Keratinocyte (primary cell): ENCODE results near the gene PRKD2. TPM values are rescaled to one million over a fixed set of nuclear protein-coding genes. Genes with fewer than 3 reads are reported as not detected.

Source experiments
- DNase-seq: peaks from one replicate; pipeline ENCODE4 v3.0.0-alpha.2; 2011; ENCODE audit warnings: low read depth, missing footprints, low spot score
- FAIRE-seq: peaks from 2 replicates; lab custom pipeline; 2011; peaks lifted over from hg19 to GRCh38; lab: Jason Lieb, UNC
- H2AFZ ChIP-seq: 2 replicates; pipeline ENCODE4 v1.6.0; 2012; ENCODE audit warnings: low read length, control low read depth, inconsistent platforms; ENCODE audit not compliant: control insufficient read depth
- H3K27ac ChIP-seq: 2 replicates; pipeline ENCODE4 v1.5.1; 2011; ENCODE audit warnings: low read length; ENCODE audit not compliant: control insufficient read depth, insufficient read depth
- H3K27me3 ChIP-seq: 3 replicates; pipeline ENCODE4 v1.6.0; 2011; ENCODE audit warnings: low read length; ENCODE audit not compliant: control insufficient read depth, insufficient read depth; ENCODE audit errors: extremely low read depth
- H3K36me3 ChIP-seq, 2 experiments: 2 replicates in 1 of 2; 3 replicates in 1 of 2; pipeline ENCODE4 v1.5.1; 2011; ENCODE audit warnings: low read length in 2 of 2, mild to moderate bottlenecking in 1 of 2; ENCODE audit not compliant: control insufficient read depth in 2 of 2, insufficient read depth in 2 of 2; ENCODE audit errors: extremely low read depth in 1 of 2
- H3K4me1 ChIP-seq: 3 replicates; pipeline ENCODE4 v1.5.1; 2011; ENCODE audit warnings: low read length; ENCODE audit not compliant: control insufficient read depth, insufficient read depth; ENCODE audit errors: extremely low read depth
- H3K4me2 ChIP-seq: 3 replicates; pipeline ENCODE4 v1.6.0; 2011; ENCODE audit warnings: low read depth, low read length; ENCODE audit not compliant: control insufficient read depth, insufficient read depth; ENCODE audit errors: extremely low read depth
- H3K4me3 ChIP-seq, 3 experiments: fragments of 200-600 bp in 1 of 3; sonication (generic) in 1 of 3; 2 replicates in 2 of 3; 3 replicates in 1 of 3; pipeline ENCODE4 v1.5.1; 2011 to 2016; ENCODE audit warnings: low read length in 3 of 3, mild to moderate bottlenecking in 3 of 3, control low read depth in 2 of 3, inconsistent platforms in 1 of 3, low read depth in 1 of 3, mixed read lengths in 1 of 3, mixed run types in 1 of 3, moderate library complexity in 1 of 3; ENCODE audit not compliant: control insufficient read depth in 2 of 3, insufficient read depth in 2 of 3; ENCODE audit errors: extremely low read depth in 1 of 3
- H3K79me2 ChIP-seq: 2 replicates; pipeline ENCODE4 v1.6.0; 2012; ENCODE audit warnings: low read length; ENCODE audit not compliant: control insufficient read depth, insufficient read depth
- H3K9ac ChIP-seq: 3 replicates; pipeline ENCODE4 v1.6.0; 2011; ENCODE audit warnings: low read length; ENCODE audit not compliant: control insufficient read depth, insufficient read depth; ENCODE audit errors: extremely low read depth
- H3K9me1 ChIP-seq: 3 replicates; pipeline ENCODE4 v1.6.0; 2011; ENCODE audit warnings: low read length; ENCODE audit not compliant: control insufficient read depth, insufficient read depth; ENCODE audit errors: extremely low read depth
- H3K9me3 ChIP-seq: 2 replicates; pipeline ENCODE4 v1.5.1; 2012; ENCODE audit warnings: low read depth, low read length; ENCODE audit not compliant: control insufficient read depth
- H4K20me1 ChIP-seq: 3 replicates; pipeline ENCODE4 v1.6.0; 2011; ENCODE audit warnings: low read length; ENCODE audit not compliant: control insufficient read depth, insufficient read depth; ENCODE audit errors: extremely low read depth
- EZH2 ChIP-seq: IDR thresholded peaks from one replicate; pipeline ENCODE4 v1.6.1; 2012; ENCODE audit warnings: inconsistent platforms, mild to moderate bottlenecking, low read length, moderate library complexity
- dilution Hi-C: fragments of 300-500 bp; cut with MboI; formaldehyde crosslinking; loops from one replicate; pipeline ENCODE4 v1.7.0; 2020; ENCODE audit warnings: low sequenced_read_pairs; ENCODE audit not compliant: extremely low pct_ligation_motif_present
- polyA plus RNA-seq, 5 experiments: library from polyadenylated mRNA; depleted of rRNA in 3 of 5; stranded (reverse) in 3 of 5; stranded (forward) in 1 of 5; unstranded in 1 of 5; fragments of >200 nt; gene quantifications; 1 replicate in 1 of 5; 2 replicates in 3 of 5; 3 replicates in 1 of 5; pipeline versions ENCODE4 v1.2.1 to v1.2.3, GENCODE V29; 2011 to 2012; ENCODE audit warnings: missing spikeins in 2 of 5, low read depth in 1 of 5, low replicate concordance in 1 of 5
- small RNA-seq, 3 experiments: library from RNA; depleted of rRNA; stranded (forward); fragments of <200 nt; gene quantifications; one replicate each; pipeline ENCODE3, GENCODE V24; 2012; ENCODE audit warnings: low read depth in 3 of 3, low replicate concordance in 1 of 3; ENCODE audit not compliant: insufficient read length in 3 of 3
- TF ChIP-seq, protein P1 (sequence below), 3 experiments: IDR thresholded peaks in 1 of 3; conservative IDR thresholded peaks in 1 of 3; optimal IDR thresholded peaks in 1 of 3; 2 replicates in 2 of 3; 3 replicates in 1 of 3; pipeline versions ENCODE3 to v1.5.1; 2011; ENCODE audit warnings: low read length in 3 of 3, mild to moderate bottlenecking in 3 of 3, moderate library complexity in 2 of 3, control low read depth in 1 of 3, inconsistent platforms in 1 of 3; ENCODE audit not compliant: insufficient read depth in 2 of 3; ENCODE audit errors: extremely low read depth in 1 of 3

Gene PRKD2
- polyA plus RNA-seq, 1 donor (not counting 4 experiments of a cell fraction or from before 2014, with no cell fraction given) = 9.9 TPM

GRCh38 chr19:46625731-46626130 is 91.2 kb downstream of the PRKD2 start:
- H3K9ac ChIP-seq = no peak overlapping the region

DNA sequence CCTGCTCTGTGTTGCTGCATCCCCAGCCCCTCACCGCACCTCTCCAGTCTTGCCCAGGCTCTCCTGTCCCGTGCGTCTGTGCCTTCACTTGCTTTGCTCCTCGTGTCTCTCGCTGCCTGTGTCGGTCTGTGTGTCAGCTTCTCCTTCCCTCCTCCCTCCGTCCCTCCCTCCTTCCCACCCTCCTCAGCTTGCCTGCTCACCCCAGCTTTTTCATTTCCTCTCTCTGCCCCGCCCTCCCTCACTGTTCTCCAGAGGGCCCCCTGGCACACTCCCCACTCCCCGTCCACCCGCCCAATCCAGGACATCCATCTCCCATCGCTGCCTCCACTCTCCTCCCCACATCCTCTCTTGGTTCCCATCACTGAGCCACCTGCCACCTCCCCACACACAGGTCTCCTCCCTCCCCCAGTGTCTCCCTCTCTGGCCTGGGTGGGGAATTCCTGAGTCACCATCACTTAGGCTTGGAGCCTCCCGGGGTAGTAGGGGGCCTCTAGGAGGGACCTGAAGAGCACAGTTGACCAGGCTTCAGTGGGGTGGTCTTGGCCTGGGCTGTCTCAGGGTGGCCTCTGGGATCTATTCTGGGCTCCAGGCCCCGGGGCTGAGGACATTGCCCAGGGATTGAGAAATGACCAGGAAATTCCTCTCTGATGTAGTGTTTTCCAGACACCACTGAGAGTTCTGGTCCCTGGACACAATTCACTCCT is 91.8 kb downstream of the PRKD2 start, which contains the start of gene PTGIR:
TSS of gene PTGIR (minus strand) at position 132 of the 704 bp plus-strand sequence. CDS start 864 bp downstream, outside the sequence.
- no peaks in the 10 kb centered on the region for H3K9me3 ChIP-seq
- H2AFZ ChIP-seq = no peak within 1 kb of the TSS
- dilution Hi-C loops = no loop called here
- no peak within 1 kb of the TSS for H3K4me2 ChIP-seq
- no peaks in the 10 kb centered on the region for H3K9me1 ChIP-seq
- no peak for DNase-seq
- H3K4me3 ChIP-seq = no peak within 1 kb of the TSS
- no peaks in the 10 kb centered on the region for H3K79me2 ChIP-seq
- TF ChIP-seq, protein P1, sequence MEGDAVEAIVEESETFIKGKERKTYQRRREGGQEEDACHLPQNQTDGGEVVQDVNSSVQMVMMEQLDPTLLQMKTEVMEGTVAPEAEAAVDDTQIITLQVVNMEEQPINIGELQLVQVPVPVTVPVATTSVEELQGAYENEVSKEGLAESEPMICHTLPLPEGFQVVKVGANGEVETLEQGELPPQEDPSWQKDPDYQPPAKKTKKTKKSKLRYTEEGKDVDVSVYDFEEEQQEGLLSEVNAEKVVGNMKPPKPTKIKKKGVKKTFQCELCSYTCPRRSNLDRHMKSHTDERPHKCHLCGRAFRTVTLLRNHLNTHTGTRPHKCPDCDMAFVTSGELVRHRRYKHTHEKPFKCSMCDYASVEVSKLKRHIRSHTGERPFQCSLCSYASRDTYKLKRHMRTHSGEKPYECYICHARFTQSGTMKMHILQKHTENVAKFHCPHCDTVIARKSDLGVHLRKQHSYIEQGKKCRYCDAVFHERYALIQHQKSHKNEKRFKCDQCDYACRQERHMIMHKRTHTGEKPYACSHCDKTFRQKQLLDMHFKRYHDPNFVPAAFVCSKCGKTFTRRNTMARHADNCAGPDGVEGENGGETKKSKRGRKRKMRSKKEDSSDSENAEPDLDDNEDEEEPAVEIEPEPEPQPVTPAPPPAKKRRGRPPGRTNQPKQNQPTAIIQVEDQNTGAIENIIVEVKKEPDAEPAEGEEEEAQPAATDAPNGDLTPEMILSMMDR (optimal IDR thresholded peaks at IDR 0.05 in 1 of 3, IDR thresholded peaks at IDR 0.05 in 1 of 3, conservative IDR thresholded peaks at IDR 0.05 in 1 of 3; ENCODE audit: extremely low read depth in 1 of 3, insufficient read depth in 2 of 3, low read length in 3 of 3) = no peak
- TF ChIP-seq EZH2 = no peak
- H3K9ac ChIP-seq = no peak within 1 kb of the TSS
- H3K27ac ChIP-seq = no peak within 1 kb of the TSS
- H3K4me1 ChIP-seq = peaks cover 4% of the 10 kb centered on the region
- H3K27me3 ChIP-seq = peaks cover 14% of the 10 kb centered on the region
- H3K36me3 ChIP-seq = no peaks in the 10 kb centered on the region
- H4K20me1 ChIP-seq = no peaks in the 10 kb centered on the region
- FAIRE-seq = no peak

More at GRCh38 chr19:46625731-46626130, 91.2 kb downstream of the PRKD2 start:
- DNase-seq (no peak), FAIRE-seq (no peak)
- Histone ChIP-seq H3K4me3 (no peak overlapping the region), H3K79me2 (no peaks in the 10 kb centered on the region), H3K9me3 (no peaks in the 10 kb centered on the region), H3K9me1 (no peaks in the 10 kb centered on the region), H3K4me1 (peaks cover 6% of the 10 kb centered on the region), H4K20me1 (no peaks in the 10 kb centered on the region), H3K27me3 (peaks cover 14% of the 10 kb centered on the region), H3K4me2 (no peak overlapping the region), H3K27ac (no peak overlapping the region), H3K36me3 (no peaks in the 10 kb centered on the region), H2AFZ (no peak overlapping the region)
- TF ChIP-seq, protein P1 (optimal IDR thresholded peaks at IDR 0.05 in 1 of 3, IDR thresholded peaks at IDR 0.05 in 1 of 3, conservative IDR thresholded peaks at IDR 0.05 in 1 of 3; ENCODE audit: extremely low read depth in 1 of 3, insufficient read depth in 2 of 3, low read length in 3 of 3) = no peak
- TF ChIP-seq EZH2 = no peak
- dilution Hi-C loops = no loop called here

Small RNA genes lying within 50 kb of the gene (small RNA-seq; reads per million reads assigned to genes)
- gene MIR320E (0 reads per million in 3 experiments), gene RF00019 (0 reads per million in 3 experiments), gene RN7SL364P (0 reads per million in 3 experiments)

Other genes starting within 250 kb of the PRKD2 start
- 0.16 to 0.28 TPM (median 0.24 TPM) in 3 replicates for gene PNMA8A, start 245.6 kb downstream of the PRKD2 start, polyA plus RNA-seq
- 0.01 TPM in 1 of 3 replicates, not detected in the others for gene PNMA8B, start 221.2 kb downstream of the PRKD2 start, polyA plus RNA-seq
- 245 to 556 TPM (median 411 TPM) in 3 replicates for gene CALM3, start 115.8 kb downstream of the PRKD2 start, polyA plus RNA-seq
- 0.08 TPM in 1 of 3 replicates, not detected in the others for gene PTGIR, start 92.0 kb downstream of the PRKD2 start, polyA plus RNA-seq
- gene GNG8, start 80.9 kb downstream of the PRKD2 start, polyA plus RNA-seq = not detected in 3 replicates
- 0.03 to 0.14 TPM (median 0.04 TPM) in 3 replicates for gene DACT3, start 55.9 kb downstream of the PRKD2 start, polyA plus RNA-seq
- gene FKRP, start 28.9 kb upstream of the PRKD2 start, polyA plus RNA-seq = 6.1 to 12.6 TPM (median 6.1 TPM) in 3 replicates
- 37.3 to 57.0 TPM (median 45.8 TPM) in 3 replicates for gene STRN4, start 29.3 kb upstream of the PRKD2 start, polyA plus RNA-seq
- gene SLC1A5, start 71.5 kb upstream of the PRKD2 start, polyA plus RNA-seq = 74.8 to 137 TPM (median 90.4 TPM) in 3 replicates
- gene AP2S1, start 133.7 kb upstream of the PRKD2 start, polyA plus RNA-seq = 183 to 218 TPM (median 192 TPM) in 3 replicates
- 14.3 to 21.7 TPM (median 19.5 TPM) in 3 replicates for gene ARHGAP35, start 143.9 kb upstream of the PRKD2 start, polyA plus RNA-seq